ENCODE measurements around the gene IGF2BP2.
"Not testable (repeated sequence)": the region's sequence is repeated elsewhere in the genome, so short reads cannot be mapped to it uniquely, and the experiment has no call there.

The IGF2BP2 gene

DNA sequence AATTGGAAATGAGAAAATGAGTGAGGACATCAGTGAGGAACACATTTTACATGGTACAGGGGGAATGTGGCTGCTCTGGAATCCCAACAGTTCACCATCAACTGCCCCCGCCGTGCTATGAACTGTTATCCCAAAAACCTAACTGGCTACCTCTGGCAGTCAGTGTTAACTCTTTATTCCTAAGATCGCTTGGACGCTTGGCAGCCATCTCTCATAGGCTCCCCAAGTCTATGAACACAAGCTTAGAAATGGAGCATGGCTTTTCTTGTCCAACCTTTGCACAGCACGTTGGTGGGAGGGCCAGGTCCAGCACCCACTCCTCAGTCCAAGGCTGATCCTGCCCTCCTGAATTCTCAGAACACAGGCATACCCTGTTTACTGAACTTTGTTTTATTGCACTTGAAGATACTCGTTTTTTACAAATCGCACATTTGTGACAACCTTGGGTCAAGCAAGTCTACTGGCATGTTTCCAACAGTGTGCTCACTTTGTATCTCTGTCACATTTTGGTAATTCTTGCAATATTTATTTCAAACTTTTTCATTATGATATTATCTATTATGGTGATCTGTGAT lies 185.1 kb downstream of the IGF2BP2 start:
- no peaks in the 10 kb centered on the region for H4K20me1 ChIP-seq (ENCODE audit: insufficient read depth, low read length)
- no peaks in the 10 kb centered on the region for H3K36me3 ChIP-seq (replicated peaks; ENCODE audit: insufficient read depth, low read length)
- DNase-seq, result no peak
- H3K27ac ChIP-seq (ENCODE audit: low read length), result no peak overlapping the region
- no peak overlapping the region for H2AFZ ChIP-seq (ENCODE audit: low read length)
- H3K9me3 ChIP-seq (replicated peaks; ENCODE audit: insufficient read depth, low read length), result no peaks in the 10 kb centered on the region
- H3K4me3 ChIP-seq (ENCODE audit: low read length), result no peak overlapping the region
- peaks cover 5% of the 10 kb centered on the region; the same call in 1 of the 2 replicates for H3K4me1 ChIP-seq (ENCODE audit: low read length)
- H3K4me2 ChIP-seq (ENCODE audit: low read depth, low read length), result no peak overlapping the region
- H3F3A ChIP-seq (ENCODE audit: insufficient read depth, low read length), result 0 out of 2 replicates have a peak, but pooled peaks cover 3% of the 10 kb centered on the region
- H3K9ac ChIP-seq (ENCODE audit: low read length), result no peak overlapping the region
- no peaks in the 10 kb centered on the region for H3K79me2 ChIP-seq (ENCODE audit: low read length)
- H3K9me2 ChIP-seq (replicated peaks; ENCODE audit: insufficient read depth, low read length), result no peaks in the 10 kb centered on the region
- H3K27me3 ChIP-seq (replicated peaks; ENCODE audit: insufficient read depth, low read length), result no peaks in the 10 kb centered on the region
- no peak for TF ChIP-seq CTCF (IDR thresholded peaks at IDR 0.05; ENCODE audit: low read length)
- TF ChIP-seq EZH2 (optimal IDR thresholded peaks at IDR 0.05; ENCODE audit: low read depth, low read length), result no peak
- TF ChIP-seq EZH2phosphoT487 (IDR thresholded peaks at IDR 0.05; ENCODE audit: low read length), result no peak

- not testable (repeated sequence) for H3K9me3 ChIP-seq (replicated peaks; ENCODE audit: insufficient read depth, low read length); H3K36me3 ChIP-seq (replicated peaks; ENCODE audit: insufficient read depth, low read length); H3K9ac ChIP-seq (ENCODE audit: low read length); DNase-seq; H3F3A ChIP-seq (ENCODE audit: insufficient read depth, low read length); H4K20me1 ChIP-seq (ENCODE audit: insufficient read depth, low read length); H3K4me1 ChIP-seq (ENCODE audit: low read length); H3K9me2 ChIP-seq (replicated peaks; ENCODE audit: insufficient read depth, low read length); H3K4me2 ChIP-seq (ENCODE audit: low read depth, low read length); H3K4me3 ChIP-seq (ENCODE audit: low read length); H3K27me3 ChIP-seq (replicated peaks; ENCODE audit: insufficient read depth, low read length); H2AFZ ChIP-seq (ENCODE audit: low read length); H3K27ac ChIP-seq (ENCODE audit: low read length); H3K79me2 ChIP-seq (ENCODE audit: low read length)
These were observed 186.2 kb downstream of the IGF2BP2 start for GRCh38 chr3:185638651-185639050.

GRCh38 chr3:185637388-185637787 lies 187.5 kb downstream of the IGF2BP2 start:
- H3K4me2 ChIP-seq (ENCODE audit: low read depth, low read length), result no peak overlapping the region
- H3K27ac ChIP-seq (ENCODE audit: low read length), result no peak overlapping the region

More at GRCh38 chr3:185637388-185637787, 187.5 kb downstream of the IGF2BP2 start:
- Histone ChIP-seq H3K4me3 (ENCODE audit: low read length) (no peak overlapping the region), H3K9ac (ENCODE audit: low read length) (no peak overlapping the region), H4K20me1 (ENCODE audit: insufficient read depth, low read length) (no peaks in the 10 kb centered on the region), H3K9me2 (replicated peaks; ENCODE audit: insufficient read depth, low read length) (no peaks in the 10 kb centered on the region), H3K4me1 (ENCODE audit: low read length) (peaks cover 5% of the 10 kb centered on the region; the same call in 1 of the 2 replicates), H3K9me3 (replicated peaks; ENCODE audit: insufficient read depth, low read length) (no peaks in the 10 kb centered on the region), H3K79me2 (ENCODE audit: low read length) (no peaks in the 10 kb centered on the region), H3F3A (ENCODE audit: insufficient read depth, low read length) (0 out of 2 replicates have a peak, but pooled peaks cover 3% of the 10 kb centered on the region), H3K27me3 (replicated peaks; ENCODE audit: insufficient read depth, low read length) (no peaks in the 10 kb centered on the region), H3K36me3 (replicated peaks; ENCODE audit: insufficient read depth, low read length) (no peaks in the 10 kb centered on the region), H2AFZ (ENCODE audit: low read length) (no peak overlapping the region)
- DNase-seq, result no peak
- TF ChIP-seq EZH2 (optimal IDR thresholded peaks at IDR 0.05; ENCODE audit: low read depth, low read length) (no peak), CTCF (IDR thresholded peaks at IDR 0.05; ENCODE audit: low read length) (no peak), EZH2phosphoT487 (IDR thresholded peaks at IDR 0.05; ENCODE audit: low read length) (no peak)

Measured in MM.1S (cell line).